ENCODE data around the gene NT5DC2.

- no peak for TF ChIP-seq CTCF (conservative IDR thresholded peaks at IDR 0.05; ENCODE audit: low read depth, low read length)
- no peak for TF ChIP-seq EZH2phosphoT487 (IDR thresholded peaks at IDR 0.05; ENCODE audit: borderline replicate concordance, low read length)
- TF ChIP-seq EZH2 (IDR thresholded peaks at IDR 0.05; ENCODE audit: low read length, unreplicated experiment), result no peak
Observed at GRCh38 chr3:52521488-52521824, 12.2 kb downstream of the NT5DC2 start.

All from PC-3 (cell line).